HG03565 (cell line): ENCODE measurements around the gene IMPG2.

Experiments
- ATAC-seq: cut with Tn5 transposase; IDR thresholded peaks from one replicate; pipeline ENCODE4 v1.9.1; 2021; ENCODE audit warnings: mild to moderate bottlenecking, moderate library complexity; ENCODE audit not compliant: unreplicated experiment

Gene IMPG2

DNA sequence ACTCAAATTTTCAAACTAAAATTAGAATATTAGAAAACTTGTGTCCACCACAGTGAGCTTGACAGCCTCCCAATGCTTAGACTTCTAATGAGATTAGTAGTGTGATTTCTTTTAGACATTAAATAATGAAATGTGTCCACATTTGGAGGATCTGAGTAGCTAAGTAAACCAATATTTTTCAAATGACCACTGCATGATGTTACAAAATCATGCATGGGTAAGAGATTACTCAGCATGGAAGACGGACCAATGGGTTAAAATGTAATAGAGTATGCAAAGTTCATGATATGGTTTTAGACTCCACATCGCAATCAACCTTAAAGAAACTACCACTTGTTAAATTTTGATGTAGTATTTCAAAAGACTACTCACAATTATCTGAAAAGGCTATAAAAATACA, 130.6 kb downstream of the IMPG2 start:
- ATAC-seq = no peak

DNA sequence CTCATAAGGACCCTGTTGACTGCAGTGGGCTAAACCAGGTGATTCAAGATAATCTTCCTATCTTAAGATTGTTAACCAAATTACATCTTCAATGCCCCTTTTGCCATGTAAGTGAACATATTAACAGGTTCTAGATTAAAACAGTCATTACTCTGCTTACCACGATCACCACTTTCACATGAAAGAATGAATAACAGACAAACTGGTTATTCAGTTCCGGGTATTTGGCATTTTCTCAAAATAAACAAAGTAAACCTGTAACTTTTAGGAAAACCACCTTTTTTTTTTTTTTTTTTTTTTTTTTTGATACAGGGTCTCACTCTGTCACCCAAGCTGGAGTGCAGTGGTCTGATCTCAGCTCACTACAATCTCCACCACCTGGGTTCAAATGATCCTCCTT, 131.2 kb downstream of the IMPG2 start:
- ATAC-seq = no peak

DNA sequence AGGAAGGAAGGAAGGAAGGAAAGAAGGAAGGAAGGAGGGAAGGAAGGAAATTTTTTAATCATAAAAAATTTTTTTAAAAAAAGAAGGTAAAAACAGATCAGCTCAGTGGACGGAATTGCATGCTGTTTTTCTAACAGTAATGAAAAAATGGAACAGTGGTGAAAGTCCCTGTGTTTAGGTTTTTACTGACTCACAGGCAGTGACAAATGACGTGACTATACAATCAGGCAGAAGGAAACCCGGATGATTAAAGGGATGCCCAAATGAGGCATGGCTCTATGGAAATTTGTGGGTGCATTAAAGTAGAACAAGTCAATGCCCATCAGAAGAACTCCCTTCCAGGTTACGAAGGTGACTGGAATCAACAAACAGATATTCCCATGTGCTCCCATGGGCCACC, 135.0 kb downstream of the IMPG2 start:
- no peak for ATAC-seq

DNA sequence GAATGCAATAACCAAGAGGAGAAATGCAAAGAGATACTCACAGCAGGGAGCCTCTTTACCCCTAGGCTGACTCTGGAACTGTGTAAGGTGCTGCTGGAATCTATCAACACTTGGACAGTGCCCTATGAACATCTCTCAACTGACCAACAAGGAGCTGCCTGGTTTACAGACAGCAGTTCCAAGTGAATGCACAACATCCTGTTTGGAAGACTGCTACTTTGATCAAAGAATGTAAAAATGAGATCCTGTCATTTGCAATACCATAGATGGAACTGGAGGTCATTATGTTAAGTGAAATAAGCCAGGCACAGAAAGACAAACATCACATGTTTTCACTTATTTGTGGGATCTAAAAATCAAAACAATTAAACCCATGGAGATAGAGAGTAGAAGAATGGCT, 136.3 kb downstream of the IMPG2 start:
- ATAC-seq = no peak

DNA sequence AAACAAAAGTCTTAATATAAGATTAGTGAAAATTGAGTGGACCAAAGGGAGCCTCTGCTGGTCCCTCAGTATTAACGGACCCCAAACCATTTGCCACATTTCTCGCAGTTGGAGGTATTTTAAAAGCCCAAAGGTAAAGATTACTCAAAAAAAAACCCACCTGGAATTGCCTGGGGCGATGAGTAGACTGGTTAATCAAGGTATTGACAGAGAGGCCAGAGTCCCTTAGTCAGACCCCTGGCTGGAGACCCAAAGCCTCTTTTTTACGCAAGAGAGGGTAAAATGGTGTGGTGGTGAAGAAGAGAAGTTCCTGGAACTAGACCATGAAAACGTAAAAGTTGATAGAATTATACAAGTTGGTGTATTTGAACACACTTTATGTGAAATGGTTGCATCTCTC, 137.2 kb downstream of the IMPG2 start:
- no peak for ATAC-seq

DNA sequence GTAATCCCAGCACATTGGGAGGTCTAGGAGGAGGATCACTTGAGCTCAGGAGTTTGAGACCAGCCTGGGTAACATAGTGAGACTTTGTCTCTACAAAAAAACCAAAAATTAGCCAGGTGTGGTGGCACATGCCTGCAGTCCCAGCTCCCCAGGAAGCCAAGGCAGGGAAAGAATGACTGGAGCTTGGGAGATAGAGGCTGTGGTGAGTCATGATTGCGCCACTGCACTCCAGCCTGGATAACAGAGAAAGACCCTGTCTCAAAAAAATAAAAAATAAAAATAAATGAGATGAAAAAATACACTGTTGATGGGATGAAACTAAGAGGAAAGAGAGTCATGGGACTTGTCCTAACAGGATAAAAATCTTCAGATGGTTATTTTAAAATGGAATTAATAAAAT, 137.6 kb downstream of the IMPG2 start:
- ATAC-seq = no peak

DNA sequence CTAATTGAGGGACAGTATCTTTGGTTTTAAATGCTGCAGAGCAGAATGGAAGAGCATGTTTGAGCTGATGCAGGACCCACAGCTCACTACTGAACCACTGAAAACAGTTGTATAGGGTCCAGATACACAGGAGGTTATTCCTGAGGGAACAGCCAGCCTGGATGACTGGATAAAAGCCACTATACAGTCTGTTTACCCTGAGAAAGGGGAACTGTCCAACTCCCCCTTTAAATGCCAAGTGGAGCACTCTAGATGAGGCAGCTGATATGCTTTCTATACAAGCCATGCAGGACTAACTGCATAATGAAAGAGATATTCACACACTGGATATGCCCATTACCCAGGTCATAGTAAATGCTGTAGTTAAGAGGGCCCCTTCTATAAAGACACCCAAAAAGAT, 138.6 kb downstream of the IMPG2 start:
- no peak for ATAC-seq

DNA sequence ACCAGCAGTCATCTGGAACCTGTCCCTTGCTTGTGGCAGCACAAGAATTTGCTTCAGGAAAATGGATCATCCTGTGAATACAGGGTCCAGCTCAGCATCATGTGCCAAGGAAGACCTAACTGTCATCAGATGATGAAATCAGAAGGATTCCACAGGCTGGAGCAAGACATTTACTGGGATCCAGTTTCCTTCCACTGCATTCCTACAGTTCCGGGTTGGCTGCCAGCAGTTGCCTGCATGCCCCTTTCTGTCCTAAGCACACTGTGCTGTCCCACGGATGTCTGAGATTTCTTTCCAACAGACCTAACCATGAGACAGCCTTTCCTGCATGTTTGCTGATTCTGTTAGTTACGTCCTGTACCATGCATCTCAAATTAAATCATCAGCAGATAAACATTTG, 140.7 kb downstream of the IMPG2 start:
- ATAC-seq = no peak

DNA sequence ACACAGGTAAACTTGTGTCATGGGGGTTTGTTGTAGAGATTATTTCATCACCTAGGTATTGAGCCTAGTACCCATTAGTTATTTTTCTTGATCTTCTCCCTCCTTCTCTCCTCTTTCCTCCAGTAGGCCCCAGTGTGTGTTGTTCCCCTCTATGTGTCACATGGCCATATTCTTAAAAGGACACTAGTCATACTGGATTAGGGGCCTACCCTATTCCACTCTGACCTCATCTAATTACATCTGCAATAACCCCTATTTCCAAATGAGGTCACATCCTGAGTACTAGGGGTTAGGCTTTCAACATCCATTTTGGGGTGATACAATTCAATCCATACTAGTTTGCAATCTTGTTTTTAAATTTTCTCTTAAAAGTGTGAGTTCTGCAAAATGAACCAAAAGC, 142.8 kb downstream of the IMPG2 start:
- no peak for ATAC-seq
